ENCODE data around the gene CAPZB.

CAPZB gene

GRCh38 chr1:19402031-19402813 is 83.1 kb downstream of the CAPZB start:
- DNase-seq (ENCODE audit: low read depth in 1 of 2, low spot score in 1 of 2), result no peak
- Histone ChIP-seq H3K4me3 (replicated peaks; ENCODE audit: insufficient read depth, low read length) (no peak overlapping the region), H3K27ac (replicated peaks) (no peak overlapping the region), H3K27me3 (ENCODE audit: insufficient read depth, poor library complexity, severe bottlenecking) (no peaks in the 10 kb centered on the region)
- TF ChIP-seq SPI1 (IDR thresholded peaks at IDR 0.05; ENCODE audit: borderline replicate concordance, low read depth) (no peak), GABPA (IDR thresholded peaks at IDR 0.05; ENCODE audit: low read depth) (no peak), CTCF (IDR thresholded peaks at IDR 0.05; ENCODE audit: insufficient read depth, low read length) (no peak), POLR2AphosphoS5 (IDR thresholded peaks at IDR 0.05; ENCODE audit: low read depth) (no peak), REST (IDR thresholded peaks at IDR 0.05; ENCODE audit: insufficient replicate concordance, low read depth) (no peak)

- H3K27me3 ChIP-seq (ENCODE audit: insufficient read depth, poor library complexity, severe bottlenecking), result no peaks in the 10 kb centered on the region
- TF ChIP-seq GABPA (IDR thresholded peaks at IDR 0.05; ENCODE audit: low read depth) (no peak), SPI1 (IDR thresholded peaks at IDR 0.05; ENCODE audit: borderline replicate concordance, low read depth) (no peak), POLR2AphosphoS5 (IDR thresholded peaks at IDR 0.05; ENCODE audit: low read depth) (no peak), CTCF (IDR thresholded peaks at IDR 0.05; ENCODE audit: insufficient read depth, low read length) (no peak), REST (IDR thresholded peaks at IDR 0.05; ENCODE audit: insufficient replicate concordance, low read depth) (no peak)
- no peak overlapping the region for H3K4me3 ChIP-seq (replicated peaks; ENCODE audit: insufficient read depth, low read length)
- no peak overlapping the region for H3K27ac ChIP-seq (replicated peaks)
- DNase-seq (ENCODE audit: low read depth in 1 of 2, low spot score in 1 of 2), result no peak
Measured at GRCh38 chr1:19401535-19401889, 83.8 kb downstream of the CAPZB start.

GRCh38 chr1:19400875-19401534 is 84.3 kb downstream of the CAPZB start:
- DNase-seq (ENCODE audit: low read depth in 1 of 2, low spot score in 1 of 2), result no peak
- Histone ChIP-seq H3K27me3 (ENCODE audit: insufficient read depth, poor library complexity, severe bottlenecking) (no peaks in the 10 kb centered on the region), H3K27ac (replicated peaks) (no peak overlapping the region), H3K4me3 (replicated peaks; ENCODE audit: insufficient read depth, low read length) (no peak overlapping the region)
- TF ChIP-seq POLR2AphosphoS5 (IDR thresholded peaks at IDR 0.05; ENCODE audit: low read depth), result no peak
- no peak for TF ChIP-seq GABPA (IDR thresholded peaks at IDR 0.05; ENCODE audit: low read depth)
- no peak for TF ChIP-seq SPI1 (IDR thresholded peaks at IDR 0.05; ENCODE audit: borderline replicate concordance, low read depth)
- no peak for TF ChIP-seq REST (IDR thresholded peaks at IDR 0.05; ENCODE audit: insufficient replicate concordance, low read depth)
